Measurements from ENCODE around the gene TNIK.

DNA sequence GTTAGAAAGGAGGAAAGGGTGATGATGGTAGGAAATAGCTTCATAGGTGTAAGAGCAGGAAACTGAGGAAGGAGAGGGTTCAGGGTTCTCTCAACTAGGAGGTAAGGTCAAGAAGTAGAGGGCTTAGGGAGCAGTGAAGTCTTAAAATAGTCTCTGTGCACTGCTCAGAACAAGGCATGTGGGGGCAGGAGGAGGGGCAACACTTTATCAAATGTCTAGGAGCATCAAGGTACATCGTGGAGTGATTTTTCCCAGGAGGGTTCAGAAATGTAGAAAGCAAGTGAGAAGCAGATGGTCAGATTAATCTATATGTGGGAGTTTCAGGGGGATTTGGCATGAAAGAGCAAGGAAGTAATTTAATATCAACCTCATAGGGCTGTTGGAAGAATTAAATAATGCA, 58.8 kb downstream of the TNIK start:
- no peak for TF ChIP-seq YY1 (IDR thresholded peaks at IDR 0.05; ENCODE audit: insufficient read depth, insufficient read length)
- no peak for TF ChIP-seq ZNF274 (IDR thresholded peaks at IDR 0.05; ENCODE audit: low read depth, low read length)
